ENCODE measurements around the gene CAMTA1. TPM values are rescaled to one million over a fixed set of nuclear protein-coding genes. Genes with fewer than 3 reads are reported as not detected.

Gene CAMTA1
- total RNA-seq, 1 experiment from 2014 or later = 60.0 TPM

DNA sequence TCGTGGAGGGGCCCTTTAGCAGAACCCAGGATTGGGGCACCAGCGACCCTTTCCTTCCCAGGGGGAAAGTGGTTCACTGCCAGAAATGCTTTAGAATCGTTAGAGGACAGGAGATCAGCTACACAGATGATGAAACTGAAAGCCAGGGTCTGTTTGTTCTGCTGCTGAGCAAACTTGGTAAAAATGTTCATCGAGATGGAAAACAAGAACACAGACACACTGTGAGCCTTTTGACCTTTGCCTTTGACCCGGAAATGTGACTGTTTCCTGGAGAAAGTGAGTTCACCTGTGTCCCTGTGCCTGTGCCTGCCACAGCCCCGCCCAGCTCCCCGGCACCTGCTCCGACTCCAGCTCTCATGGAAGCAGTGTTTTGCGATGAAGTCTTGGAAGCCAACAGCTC is 234.3 kb downstream of the CAMTA1 start:
- ChIA-PET POLR2A (no interaction called here), CTCF (no interaction called here)
- no peak for TF ChIP-seq CTCF (IDR thresholded peaks at IDR 0.05; ENCODE audit: insufficient read depth in 1 of 2, low read depth in 1 of 2, low read length in 1 of 2, severe bottlenecking in 1 of 2, unreplicated experiment in 1 of 2)
- no peaks in the 10 kb centered on the region for H3K9me3 ChIP-seq
- H3K4me3 ChIP-seq (ENCODE audit: low read depth, low read length) = no peak overlapping the region
- no peaks in the 10 kb centered on the region for H3K36me3 Mint-ChIP-seq (ENCODE audit: insufficient read depth, unreplicated experiment)
- H3K27me3 ChIP-seq (replicated peaks; ENCODE audit: control insufficient read depth, insufficient read depth, low read length) = no peaks in the 10 kb centered on the region; the same call in none of the 2 replicates
- H3K27me3 Mint-ChIP-seq (ENCODE audit: insufficient read depth, unreplicated experiment) = peaks cover 18% of the 10 kb centered on the region
- intact Hi-C loops (cut with micrococcal nuclease; ENCODE audit: unreplicated experiment) = no loop called here
- no peaks in the 10 kb centered on the region for H3K36me3 ChIP-seq (ENCODE audit: control insufficient read depth, insufficient read depth, low read length)
- H3K9me3 Mint-ChIP-seq (ENCODE audit: unreplicated experiment) = no peaks in the 10 kb centered on the region
- H3K4me3 Mint-ChIP-seq (ENCODE audit: unreplicated experiment) = no peak overlapping the region
- BruUV-seq (replicated peaks) = no TSS peak
- no peaks in the 10 kb centered on the region for H3K4me1 ChIP-seq
- no peaks in the 10 kb centered on the region for H3K4me1 Mint-ChIP-seq (ENCODE audit: low read depth, unreplicated experiment)
- no peak overlapping the region for H3K27ac Mint-ChIP-seq (ENCODE audit: unreplicated experiment)
- DNase-seq = no peak

- Mint-ChIP-seq H3K4me3 (ENCODE audit: unreplicated experiment) (no peak overlapping the region), H3K36me3 (ENCODE audit: insufficient read depth, unreplicated experiment) (peaks cover 9% of the 10 kb centered on the region), H3K4me1 (ENCODE audit: low read depth, unreplicated experiment) (no peaks in the 10 kb centered on the region), H3K9me3 (ENCODE audit: unreplicated experiment) (no peaks in the 10 kb centered on the region), H3K27me3 (ENCODE audit: insufficient read depth, unreplicated experiment) (peaks cover 20% of the 10 kb centered on the region), H3K27ac (ENCODE audit: unreplicated experiment) (no peak overlapping the region)
- ChIA-PET CTCF (no interaction called here), POLR2A (no interaction called here)
- intact Hi-C loops (cut with micrococcal nuclease; ENCODE audit: unreplicated experiment) = no loop called here
- H3K4me3 ChIP-seq (ENCODE audit: low read depth, low read length) = no peak overlapping the region
- H3K4me1 ChIP-seq = no peaks in the 10 kb centered on the region
- no TSS peak for BruUV-seq (replicated peaks)
- H3K36me3 ChIP-seq (ENCODE audit: control insufficient read depth, insufficient read depth, low read length) = no peaks in the 10 kb centered on the region
- TF ChIP-seq CTCF (IDR thresholded peaks at IDR 0.05; ENCODE audit: insufficient read depth in 1 of 2, low read depth in 1 of 2, low read length in 1 of 2, severe bottlenecking in 1 of 2, unreplicated experiment in 1 of 2) = no peak
- H3K9me3 ChIP-seq = no peaks in the 10 kb centered on the region
- no peaks in the 10 kb centered on the region; the same call in none of the 2 replicates for H3K27me3 ChIP-seq (replicated peaks; ENCODE audit: control insufficient read depth, insufficient read depth, low read length)
- DNase-seq = no peak
Observed at GRCh38 chr1:7022058-7022457, 236.8 kb downstream of the CAMTA1 start.

DNA sequence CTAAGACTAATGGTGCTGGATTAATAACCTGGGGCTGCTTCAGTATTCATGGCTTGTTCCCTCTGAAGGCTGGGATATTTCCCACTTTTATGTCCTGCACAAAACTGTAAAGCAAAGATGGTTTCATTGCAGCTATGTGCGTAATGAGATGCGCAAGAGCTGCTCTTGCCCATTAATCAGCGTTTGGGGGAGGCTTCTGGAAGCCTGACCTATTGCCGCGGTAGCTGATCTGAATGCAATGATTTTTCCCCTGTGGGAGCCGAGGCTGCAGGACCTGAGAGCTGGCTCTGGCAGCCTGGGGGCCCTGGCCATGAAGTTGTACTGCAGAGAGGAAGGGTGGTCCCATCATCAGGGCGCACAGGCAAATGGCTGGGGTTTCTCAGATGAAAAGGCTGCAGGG is 239.8 kb downstream of the CAMTA1 start:
- BruUV-seq (replicated peaks) = no TSS peak
- Mint-ChIP-seq H3K27ac (ENCODE audit: unreplicated experiment) (no peak overlapping the region), H3K4me3 (ENCODE audit: unreplicated experiment) (no peak overlapping the region), H3K36me3 (ENCODE audit: insufficient read depth, unreplicated experiment) (peaks cover 9% of the 10 kb centered on the region), H3K9me3 (ENCODE audit: unreplicated experiment) (no peaks in the 10 kb centered on the region), H3K4me1 (ENCODE audit: low read depth, unreplicated experiment) (no peaks in the 10 kb centered on the region), H3K27me3 (ENCODE audit: insufficient read depth, unreplicated experiment) (peaks cover 25% of the 10 kb centered on the region)
- H3K4me3 ChIP-seq (ENCODE audit: low read depth, low read length) = no peak overlapping the region
- no peak for DNase-seq
- no peaks in the 10 kb centered on the region for H3K36me3 ChIP-seq (ENCODE audit: control insufficient read depth, insufficient read depth, low read length)
- intact Hi-C loops (cut with micrococcal nuclease; ENCODE audit: unreplicated experiment) = no loop called here
- no peak for TF ChIP-seq CTCF (IDR thresholded peaks at IDR 0.05; ENCODE audit: insufficient read depth in 1 of 2, low read depth in 1 of 2, low read length in 1 of 2, severe bottlenecking in 1 of 2, unreplicated experiment in 1 of 2)
- no peaks in the 10 kb centered on the region for H3K9me3 ChIP-seq
- ChIA-PET CTCF (no interaction called here), POLR2A (no interaction called here)
- H3K27me3 ChIP-seq (replicated peaks; ENCODE audit: control insufficient read depth, insufficient read depth, low read length) = no peaks in the 10 kb centered on the region; the same call in 1 of the 2 replicates
- H3K4me1 ChIP-seq = no peaks in the 10 kb centered on the region
